PC-3 (cell line): ENCODE results near the gene CLDN19. TPM values are rescaled to one million over a fixed set of nuclear protein-coding genes. Genes with fewer than 3 reads are reported as not detected.

Experiments used
- ATAC-seq: fragments of 200-7000 bp; cut with Tn5 transposase; 2 replicates; pipeline ENCODE4 v1.9.1; 2020; ENCODE audit warnings: mild to moderate bottlenecking, moderate library complexity
- BruUV-seq: library from RNA; stranded (reverse); fragments of 400-500 nt; replicated peaks from 2 replicates; lab custom pipeline; 2021; lab: Mats Ljungman, UMichigan
- CTCF ChIA-PET: fragments of 300-600 bp; sonication (Branson Sonifier 250); formaldehyde crosslinking; loops from one replicate; lab custom pipeline; 2022; ENCODE audit warnings: antibody characterized with exemption; lab: Charles Lee
- POLR2A ChIA-PET: fragments of 300-600 bp; sonication (Branson Sonifier 250); formaldehyde crosslinking; loops from one replicate; lab custom pipeline; 2022; ENCODE audit warnings: antibody characterized with exemption; ENCODE audit not compliant: unreplicated experiment; lab: Charles Lee
- DNase-seq: peaks from one replicate; pipeline ENCODE4 v3.0.0-alpha.2; 2015
- H2AFZ ChIP-seq: fragments of 300-600 bp; sonication (generic); 2 replicates; pipeline ENCODE4 v1.6.0; 2016; ENCODE audit warnings: antibody characterized with exemption, low read length
- H3F3A ChIP-seq: fragments of 300-600 bp; sonication (generic); one replicate; pipeline ENCODE4 v1.6.0; 2017; ENCODE audit warnings: antibody characterized with exemption, low read length, control low read depth, mild to moderate bottlenecking; ENCODE audit not compliant: unreplicated experiment
- H3K27ac ChIP-seq: fragments of 300-600 bp; sonication (generic); 2 replicates; pipeline ENCODE4 v1.5.1; 2016; ENCODE audit warnings: mild to moderate bottlenecking, low read length
- H3K27me3 ChIP-seq: fragments of 300-600 bp; sonication (generic); 2 replicates; pipeline ENCODE4 v1.6.1; 2016; ENCODE audit warnings: low read length, mixed read lengths
- H3K36me3 ChIP-seq: fragments of 300-600 bp; sonication (generic); 2 replicates; pipeline ENCODE4 v1.6.1; 2016; ENCODE audit warnings: low read depth, mixed run types, low read length, mixed read lengths
- H3K4me1 ChIP-seq: fragments of 300-600 bp; sonication (generic); 2 replicates; pipeline ENCODE4 v1.5.1; 2016; ENCODE audit warnings: low read length; ENCODE audit not compliant: insufficient read depth
- H3K4me2 ChIP-seq: fragments of 300-600 bp; sonication (generic); 2 replicates; pipeline ENCODE4 v1.6.0; 2016; ENCODE audit warnings: low read length
- H3K4me3 ChIP-seq: fragments of 300-600 bp; sonication (generic); 2 replicates; pipeline ENCODE4 v1.5.1; 2016; ENCODE audit warnings: mild to moderate bottlenecking, low read length, mixed read lengths
- H3K79me2 ChIP-seq: fragments of 300-600 bp; sonication (generic); 2 replicates; pipeline ENCODE4 v1.6.1; 2017; ENCODE audit warnings: low read length, mixed read lengths
- H3K9ac ChIP-seq: fragments of 300-600 bp; sonication (generic); 2 replicates; pipeline ENCODE4 v1.6.0; 2016; ENCODE audit warnings: mild to moderate bottlenecking, low read length
- H3K9me2 ChIP-seq: fragments of 300-600 bp; sonication (generic); replicated peaks from 2 replicates; pipeline ENCODE4 v1.6.1; 2016; ENCODE audit warnings: mixed run types, low read length, mixed read lengths
- H3K9me3 ChIP-seq: fragments of 300-600 bp; sonication (generic); 2 replicates; pipeline ENCODE4 v1.6.1; 2016; ENCODE audit warnings: low read length, mixed read lengths
- H4K20me1 ChIP-seq: fragments of 300-600 bp; sonication (generic); 2 replicates; pipeline ENCODE4 v1.6.1; 2016; ENCODE audit warnings: low read length, mixed read lengths
- CTCF ChIP-seq: fragments of 300-600 bp; sonication (generic); conservative IDR thresholded peaks from 2 replicates; pipeline ENCODE4 v1.5.1; 2017; ENCODE audit warnings: antibody characterized with exemption, low read depth, mild to moderate bottlenecking, low read length
- EZH2 ChIP-seq: fragments of 300-600 bp; sonication (generic); IDR thresholded peaks from one replicate; pipeline ENCODE4 v1.6.1; 2017; ENCODE audit warnings: antibody characterized with exemption, mild to moderate bottlenecking, low read length; ENCODE audit not compliant: unreplicated experiment
- EZH2phosphoT487 ChIP-seq: fragments of 300-600 bp; sonication (generic); IDR thresholded peaks from 2 replicates; pipeline ENCODE4 v1.6.1; 2018; ENCODE audit warnings: mild to moderate bottlenecking, antibody characterized with exemption, low read length, borderline replicate concordance
- intact Hi-C: fragments of 100-400 bp; cut with micrococcal nuclease; formaldehyde crosslinking; loops from 2 replicates; pipeline ENCODE4 v1.9.0; 2023
- total RNA-seq: library from RNA; depleted of rRNA; stranded (reverse); fragments of >200 nt; gene quantifications from 2 replicates; pipeline ENCODE4 v1.2.3, GENCODE V29; 2014

The CLDN19 gene
- total RNA-seq, 1 experiment from 2014 or later = not detected

GRCh38 chr1:42765832-42766740, 26.1 kb upstream of the CLDN19 start:
- peaks cover 63% of the 10 kb centered on the region for H3K79me2 ChIP-seq
- DNase-seq (peak; percentile 70), ATAC-seq (peak; percentile 34)
- H3K36me3 ChIP-seq = 0 out of 2 replicates have a peak, but pooled peaks cover 3% of the 10 kb centered on the region
- H3K4me2 ChIP-seq = peak overlapping the region; percentile 78
- H4K20me1 ChIP-seq = peaks cover 6% of the 10 kb centered on the region; the same call in 1 of the 2 replicates
- peak overlapping the region; percentile 89 for H3K4me3 ChIP-seq
- H3K27me3 ChIP-seq = no peaks in the 10 kb centered on the region
- H3K9ac ChIP-seq = peak overlapping the region; percentile 37
- peak overlapping the region; percentile 96 for H2AFZ ChIP-seq
- H3F3A ChIP-seq = no peaks in the 10 kb centered on the region
- ChIA-PET POLR2A (interaction anchor here (0.5 to 0.6 kb wide), 5 partner anchors 53 to 1251 kb away, joined by 3 to 5 read pairs (median 3); no protein-coding TSS in a partner anchor), CTCF (interaction anchor here (0.5 to 2.0 kb wide), 8 partner anchors 13 to 965 kb away, joined by 3 to 14 read pairs (median 4); no protein-coding TSS in a partner anchor)
- no peaks in the 10 kb centered on the region for H3K9me3 ChIP-seq
- no TSS peak for BruUV-seq
- H3K27ac ChIP-seq = no peak overlapping the region
- H3K9me2 ChIP-seq = no peaks in the 10 kb centered on the region
- intact Hi-C loops = loop anchor here (1.0 to 10.0 kb wide), 4 partner anchors 51 to 431 kb away; partner anchors contain the start of genes ERMAP, FOXJ3 and SVBP
- H3K4me1 ChIP-seq = peaks cover 22% of the 10 kb centered on the region
- TF ChIP-seq EZH2 (no peak), CTCF (peak; percentile 67)

- Histone ChIP-seq H3K36me3 (no peaks in the 10 kb centered on the region), H3K9me2 (no peaks in the 10 kb centered on the region), H3K9me3 (no peaks in the 10 kb centered on the region), H3K4me1 (peaks cover 22% of the 10 kb centered on the region), H3K9ac (peak overlapping the region; percentile 37; the same call in 1 of the 2 replicates), H3K4me2 (peak overlapping the region; percentile 78), H2AFZ (peak overlapping the region; percentile 96), H3K27me3 (no peaks in the 10 kb centered on the region), H3K4me3 (peak overlapping the region; percentile 89), H4K20me1 (peaks cover 6% of the 10 kb centered on the region; the same call in 1 of the 2 replicates), H3K27ac (no peak overlapping the region), H3F3A (no peaks in the 10 kb centered on the region), H3K79me2 (peaks cover 55% of the 10 kb centered on the region)
- CTCF ChIA-PET = interaction anchor here (0.5 to 2.0 kb wide), 3 partner anchors 13 to 308 kb away, joined by 4 to 8 read pairs (median 6); no protein-coding TSS in a partner anchor
- DNase-seq (no peak), ATAC-seq (no peak)
- intact Hi-C loops = loop anchor here (5.0 to 10.0 kb wide), 3 partner anchors 52 to 430 kb away; partner anchors contain the start of genes ERMAP, FOXJ3 and SVBP
- POLR2A ChIA-PET = interaction anchor here (0.6 kb wide), 1 partner anchor 54 kb away, joined by 4 read pairs; no protein-coding TSS in a partner anchor
- no peak for TF ChIP-seq CTCF
- TF ChIP-seq EZH2phosphoT487 = no peak
- no peak for TF ChIP-seq EZH2
- TSS peak; percentile 55 for BruUV-seq
Measured at GRCh38 chr1:42765269-42765668, 25.2 kb upstream of the CLDN19 start.
